Adrenal gland (tissue), 12 donors: ENCODE data around the gene SERPINA3. TPM values are rescaled to one million over a fixed set of nuclear protein-coding genes. Genes with fewer than 3 reads are reported as not detected.

ENCODE experiments used
- DNase-seq, 7 donors: peaks; one replicate each; pipeline ENCODE4 v3.0.0-alpha.2; 2019 to 2020
- H3K27ac ChIP-seq, 5 donors: fragments of 200-600 bp; sonication (generic) in 4 of 5; 1 replicate in 3 of 5; 2 replicates in 2 of 5; pipeline versions ENCODE4 v1.5.1 to v1.8.0; 2016 to 2020; ENCODE audit warnings: mild to moderate bottlenecking in 1 of 5
- H3K27me3 ChIP-seq: fragments of 200-600 bp; 2 replicates; pipeline ENCODE4 v1.8.0; 2021
- H3K36me3 ChIP-seq, 2 donors: fragments of 200-600 bp; replicated peaks in 1 of 2; 1 replicate in 1 of 2; 2 replicates in 1 of 2; pipeline versions ENCODE4 v1.5.1 to v1.8.0; 2018 to 2022
- H3K4me1 ChIP-seq, 2 donors: fragments of 200-600 bp; replicated peaks in 1 of 2; 1 replicate in 1 of 2; 2 replicates in 1 of 2; pipeline versions ENCODE4 v1.5.1 to v1.8.0; 2018 to 2021
- H3K4me3 ChIP-seq, 4 donors: fragments of 200-600 bp; sonication (generic) in 3 of 4; one replicate each; pipeline ENCODE4 v1.5.1; 2016 to 2018
- H3K9me3 ChIP-seq, 3 donors: fragments of 200-600 bp; sonication (generic) in 1 of 3; replicated peaks in 1 of 3; 1 replicate in 2 of 3; 2 replicates in 1 of 3; pipeline versions ENCODE4 v1.5.1 to v1.8.0; 2016 to 2021
- CTCF ChIP-seq, 6 experiments: fragments of 450-650 bp in 4 of 6; fragments of 200-600 bp in 2 of 6; sonication (generic) in 1 of 6; IDR thresholded peaks; 1 replicate in 5 of 6; 2 replicates in 1 of 6; pipeline versions ENCODE4 v1.5.1 to v1.8.0; 2016 to 2021; ENCODE audit warnings: antibody characterized with exemption in 6 of 6, mild to moderate bottlenecking in 2 of 6, moderate library complexity in 1 of 6
- POLR2A ChIP-seq, 2 donors: fragments of 450-650 bp; IDR thresholded peaks; one replicate each; pipeline ENCODE4 v1.6.1; 2017; ENCODE audit warnings: antibody characterized with exemption in 2 of 2, mild to moderate bottlenecking in 2 of 2, moderate library complexity in 1 of 2
- WGBS, 4 donors: extraction: QIAGEN DNeasy Blood & Tissue Kit in 2 of 4; methylation state at CpG; one replicate each; pipeline versions ENCODE4 v1.1.5 to v1.1.7; 2013 to 2017; 5-methylcytosine and 5-hydroxymethylcytosine counted together
- intact Hi-C, 2 donors: fragments of 100-400 bp; cut with DNase I; formaldehyde crosslinking; loops; one replicate each; pipeline versions ENCODE4 v1.14.1 to v1.15.0; 2022 to 2023
- polyA plus RNA-seq, 3 donors: library from polyadenylated mRNA; stranded (reverse); fragments of 200-250 nt in 2 of 3; fragments of 350-450 nt in 1 of 3; fragmentation: Illumina TruSeq in 1 of 3; extraction: RNeasy Lipid Tissue Mini Kit (QIAGEN cat#74804) in 1 of 3; gene quantifications; one replicate each; pipeline ENCODE4 v1.2.3, GENCODE V29; 2013 to 2014
- total RNA-seq, 9 donors: library from RNA; depleted of rRNA in 4 of 9; stranded (reverse); fragments of >200 nt in 4 of 9; fragments of 120-200 nt in 1 of 9; fragmentation: NEBNext Ultra II Directional in 1 of 9; extraction: Animal tissue kit (Norgen Biotek cat#: 25700) in 1 of 9; gene quantifications; one replicate each; pipeline versions ENCODE4 v1.1.0 to v1.2.4, GENCODE V29; 2013 to 2023
- donor health status: healthy with polysubstance abuse.
- donor health status: Bipolar disorder and iron deficiency.
- donor health status: DM: yes; HTN: yes; CAD: no.
- donor health status: DM: no; HTN: no; CAD: no.
- donor health status: DM: no; HTN: no; CAD: no.
- donor health status: DM: yes; HTN: yes; CAD: no.

Gene SERPINA3
- total and polyA plus RNA-seq, 12 donors: 2.5 to 245 (median 34.0) TPM

GRCh38 chr14:94648801-94649200, 36.6 kb downstream of the SERPINA3 start:
- peak in 1 of 7 donors; percentile 21 for DNase-seq
- WGBS, 4 donors: 72 to 89% (median 86%) methylated on average over 3 to 4 of the region's 4 CpGs
- H3K9me3 ChIP-seq: peaks cover 0 to 7% (median 0%) of the 10 kb centered on the region in 3 donors
- no peaks in the 10 kb centered on the region for H3K27me3 ChIP-seq
- H3K4me3 ChIP-seq: no peak overlapping the region
- H3K27ac ChIP-seq: no peak overlapping the region
- H3K36me3 ChIP-seq: no peaks in the 10 kb centered on the region
- intact Hi-C loops: no loop called here
- no peaks in the 10 kb centered on the region for H3K4me1 ChIP-seq
- TF ChIP-seq CTCF (IDR thresholded peaks at IDR 0.05) (no peak), POLR2A (IDR thresholded peaks at IDR 0.05) (no peak)

DNA sequence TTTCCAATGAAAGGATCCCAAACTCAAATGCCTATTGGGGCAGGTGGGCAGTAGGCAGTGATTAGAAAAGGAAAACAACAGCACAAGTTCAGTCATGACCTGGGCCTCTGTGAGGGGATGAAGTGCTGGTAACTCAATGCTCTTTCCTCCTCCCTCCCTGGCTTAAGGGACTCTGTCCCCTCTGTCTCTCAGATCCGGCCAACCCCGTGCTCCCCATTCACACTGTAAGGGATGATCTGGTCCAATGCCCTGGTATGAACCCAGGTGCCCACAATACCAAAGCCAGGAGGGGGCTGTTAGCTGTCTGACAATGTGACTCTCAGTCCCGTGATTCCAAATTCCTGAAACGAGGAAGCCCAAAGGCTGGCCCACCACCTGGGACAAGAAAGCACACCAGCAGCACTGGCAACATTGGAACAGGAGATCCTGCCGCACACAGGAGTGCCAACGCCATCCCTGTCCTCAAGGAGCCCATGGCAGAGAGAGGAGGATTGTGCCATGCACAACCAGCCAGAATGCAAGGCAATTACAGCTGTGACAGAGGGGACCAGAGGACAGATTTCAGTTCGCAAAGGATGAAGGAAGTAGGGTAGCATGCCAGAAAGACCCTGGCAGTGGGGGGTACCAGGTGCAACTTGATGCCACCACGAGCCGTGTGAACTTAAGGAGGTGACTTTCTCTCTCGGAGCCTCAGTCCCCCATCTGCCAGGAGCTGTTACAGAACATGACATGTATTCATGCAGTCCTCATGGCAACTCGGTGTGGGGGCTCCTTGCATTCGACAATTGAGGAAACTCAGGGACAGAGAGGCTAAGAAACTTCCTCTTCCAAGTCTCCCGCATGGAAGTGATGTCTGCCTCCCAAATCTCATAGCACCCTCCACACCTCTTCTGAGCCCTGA, 37.6 kb downstream of the SERPINA3 start:
- TF ChIP-seq CTCF (IDR thresholded peaks at IDR 0.05) (no peak), POLR2A (IDR thresholded peaks at IDR 0.05) (no peak)
- H3K27me3 ChIP-seq: no peaks in the 10 kb centered on the region
- intact Hi-C loops: no loop called here
- no peak overlapping the region for H3K4me3 ChIP-seq
- WGBS, 4 donors: 85 to 89% (median 88%) methylated on average over 10 to 13 of the region's 13 CpGs
- H3K36me3 ChIP-seq: no peaks in the 10 kb centered on the region
- H3K9me3 ChIP-seq: peaks cover 0 to 7% (median 0%) of the 10 kb centered on the region in 3 donors
- H3K4me1 ChIP-seq: peaks cover 4 to 5% of the 10 kb centered on the region in 2 donors
- peak in 1 of 7 donors; percentile 23 for DNase-seq
- H3K27ac ChIP-seq: no peak overlapping the region

DNA sequence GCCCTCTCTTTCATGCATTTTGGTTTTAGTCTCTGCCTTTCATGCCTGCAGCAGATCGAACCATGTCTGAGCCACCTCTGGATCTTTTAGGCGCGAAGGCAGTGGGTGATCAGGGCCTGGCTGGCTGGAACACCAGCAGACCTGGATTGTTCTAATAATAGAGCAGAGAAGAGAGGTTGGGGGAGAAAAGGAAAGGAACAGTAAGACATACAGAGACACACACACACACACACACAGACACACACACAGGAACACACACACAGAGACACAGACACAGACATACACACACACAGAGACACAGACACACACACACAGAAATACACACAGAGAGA, 38.2 kb downstream of the SERPINA3 start:
- no peaks in the 10 kb centered on the region for H3K27me3 ChIP-seq
- intact Hi-C loops: no loop called here
- TF ChIP-seq CTCF (IDR thresholded peaks at IDR 0.05) (no peak), POLR2A (IDR thresholded peaks at IDR 0.05) (no peak)
- H3K9me3 ChIP-seq: peaks cover 0 to 7% (median 0%) of the 10 kb centered on the region in 3 donors
- H3K36me3 ChIP-seq: no peaks in the 10 kb centered on the region
- no peak for DNase-seq
- WGBS, 4 donors: 89 to 96% (median 93%) methylated on average over 3 of the region's 3 CpGs
- no peak overlapping the region for H3K4me3 ChIP-seq
- H3K4me1 ChIP-seq: peaks cover 4 to 5% of the 10 kb centered on the region in 2 donors
- H3K27ac ChIP-seq: no peak overlapping the region

DNA sequence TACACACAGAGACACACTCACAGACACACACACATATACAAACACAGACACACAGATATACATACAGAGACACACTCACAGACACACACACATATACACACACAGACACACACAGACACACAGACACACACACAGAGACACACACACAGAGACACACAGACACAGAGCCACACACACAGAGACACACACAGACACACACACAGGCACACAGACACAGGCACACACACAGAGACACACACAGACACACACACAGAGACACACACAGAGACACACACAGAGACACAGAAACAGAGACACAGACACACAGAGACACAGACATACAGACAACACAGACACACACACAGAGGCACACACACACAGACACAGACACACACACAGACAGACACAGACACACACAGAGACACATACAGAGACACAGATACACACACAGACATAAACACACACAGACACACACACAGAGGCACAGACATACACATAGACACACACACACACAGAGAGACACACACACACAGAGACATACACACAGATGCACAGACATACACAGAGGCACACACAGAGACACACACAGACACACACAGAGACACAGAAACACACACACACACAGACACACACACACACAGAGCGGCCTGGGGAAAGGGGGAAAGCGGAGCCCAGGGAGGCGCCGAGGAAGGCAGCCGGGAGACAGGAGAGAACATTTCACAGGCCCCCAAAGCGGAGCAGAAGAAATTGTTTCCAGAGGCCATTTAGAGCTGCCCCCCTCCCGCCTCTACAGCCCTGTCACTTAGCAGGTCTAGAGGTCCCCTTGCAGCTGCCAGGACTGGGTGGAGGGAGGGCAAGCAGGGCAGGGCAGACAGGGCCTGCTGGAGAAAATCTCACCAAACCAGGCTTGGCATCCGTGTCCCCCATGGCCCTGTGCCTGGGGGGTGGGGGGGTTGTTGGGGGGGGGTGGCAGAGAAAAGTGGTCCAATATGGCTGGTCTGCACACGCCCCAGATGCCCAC, 38.9 kb downstream of the SERPINA3 start:
- intact Hi-C loops: no loop called here
- WGBS, 4 donors: 79 to 96% (median 82%) methylated on average over 7 to 9 of the region's 9 CpGs
- no peak for TF ChIP-seq POLR2A (IDR thresholded peaks at IDR 0.05)
- TF ChIP-seq CTCF (IDR thresholded peaks at IDR 0.05): no peak
- Histone ChIP-seq H3K27ac (no peak overlapping the region), H3K4me3 (no peak overlapping the region), H3K9me3 (peaks cover 0 to 7% (median 0%) of the 10 kb centered on the region in 3 donors), H3K27me3 (no peaks in the 10 kb centered on the region), H3K36me3 (no peaks in the 10 kb centered on the region), H3K4me1 (peaks cover 4 to 5% of the 10 kb centered on the region in 2 donors)
- peak in 1 of 7 donors; percentile 33 for DNase-seq
